Measurements from ENCODE around the gene WAS.
"Not testable (repeated sequence)": the region's sequence is repeated elsewhere in the genome, so short reads cannot be mapped to it uniquely, and the experiment has no call there.

The WAS gene

DNA sequence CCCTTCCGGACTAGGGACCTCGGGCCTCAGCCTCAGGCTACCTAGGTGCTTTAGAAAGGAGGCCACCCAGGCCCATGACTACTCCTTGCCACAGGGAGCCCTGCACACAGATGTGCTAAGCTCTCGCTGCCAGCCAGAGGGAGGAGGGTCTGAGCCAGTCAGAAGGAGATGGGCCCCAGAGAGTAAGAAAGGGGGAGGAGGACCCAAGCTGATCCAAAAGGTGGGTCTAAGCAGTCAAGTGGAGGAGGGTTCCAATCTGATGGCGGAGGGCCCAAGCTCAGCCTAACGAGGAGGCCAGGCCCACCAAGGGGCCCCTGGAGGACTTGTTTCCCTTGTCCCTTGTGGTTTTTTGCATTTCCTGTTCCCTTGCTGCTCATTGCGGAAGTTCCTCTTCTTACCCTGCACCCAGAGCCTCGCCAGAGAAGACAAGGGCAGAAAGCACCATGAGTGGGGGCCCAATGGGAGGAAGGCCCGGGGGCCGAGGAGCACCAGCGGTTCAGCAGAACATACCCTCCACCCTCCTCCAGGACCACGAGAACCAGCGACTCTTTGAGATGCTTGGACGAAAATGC lies at the start of gene WAS:
WAS (plus strand) TSS at position 389 of the 572 bp plus-strand sequence; CDS start at position 444, 55 bp downstream.
- no peak for DNase-seq

DNA sequence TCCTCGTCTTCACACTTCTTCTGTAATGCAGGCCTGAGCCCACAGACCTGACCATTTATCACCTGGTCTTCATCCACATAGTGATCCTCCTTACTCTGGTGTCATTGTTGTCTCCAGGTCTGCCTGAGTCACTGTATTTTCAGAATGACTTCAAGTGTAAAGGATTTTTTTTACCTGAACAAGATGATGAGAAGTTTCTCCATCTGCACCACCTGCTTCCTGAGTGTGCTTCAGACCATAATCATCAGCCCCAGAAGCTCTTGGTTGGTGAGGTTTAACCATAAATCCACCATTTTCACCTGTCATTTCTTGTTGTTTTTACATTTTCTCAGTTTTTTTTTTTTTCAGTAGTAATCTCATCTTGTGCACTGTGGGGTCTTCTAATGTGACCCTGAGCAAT lies 47.3 kb upstream of the WAS start:
- no peak for DNase-seq

DNA sequence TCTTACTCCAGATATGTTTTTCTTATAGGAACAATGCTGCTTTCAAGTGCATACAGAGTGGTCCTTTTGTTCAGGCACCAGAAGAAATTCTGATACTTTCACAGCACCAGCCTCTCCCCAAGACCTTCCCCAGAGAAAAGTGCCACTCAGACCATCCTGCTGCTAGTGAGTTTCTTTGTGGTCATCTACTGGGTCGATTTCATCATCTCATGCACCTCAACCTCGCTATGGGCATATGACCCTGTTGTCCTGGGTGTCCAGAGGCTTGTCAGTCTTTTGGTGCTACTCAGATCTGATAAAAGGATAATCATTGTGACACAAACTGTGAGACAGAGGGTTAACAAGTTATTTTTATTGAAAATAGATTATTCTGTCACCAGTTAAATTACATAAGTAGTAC lies 46.8 kb upstream of the WAS start:
- no peak for DNase-seq

DNA sequence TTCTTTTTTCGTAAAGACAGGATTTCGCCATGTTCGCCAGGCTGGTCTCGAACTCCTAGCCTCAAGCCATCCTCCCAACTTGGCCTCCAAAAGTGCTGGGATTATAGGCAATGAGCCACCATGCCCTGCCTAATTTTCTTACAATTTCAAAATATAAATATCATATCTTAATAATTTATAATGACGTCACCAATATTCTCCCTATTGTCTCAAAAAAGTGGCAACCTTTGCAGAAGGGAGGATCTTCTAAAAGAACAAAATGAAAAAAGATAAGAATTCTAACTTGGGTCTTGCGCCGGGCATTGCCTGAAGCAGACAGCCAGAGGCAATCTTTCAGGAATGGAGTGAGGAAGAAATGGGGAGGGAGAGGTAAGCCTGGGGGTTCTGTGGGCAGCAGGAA lies 37.9 kb upstream of the WAS start:
- DNase-seq = no peak

DNA sequence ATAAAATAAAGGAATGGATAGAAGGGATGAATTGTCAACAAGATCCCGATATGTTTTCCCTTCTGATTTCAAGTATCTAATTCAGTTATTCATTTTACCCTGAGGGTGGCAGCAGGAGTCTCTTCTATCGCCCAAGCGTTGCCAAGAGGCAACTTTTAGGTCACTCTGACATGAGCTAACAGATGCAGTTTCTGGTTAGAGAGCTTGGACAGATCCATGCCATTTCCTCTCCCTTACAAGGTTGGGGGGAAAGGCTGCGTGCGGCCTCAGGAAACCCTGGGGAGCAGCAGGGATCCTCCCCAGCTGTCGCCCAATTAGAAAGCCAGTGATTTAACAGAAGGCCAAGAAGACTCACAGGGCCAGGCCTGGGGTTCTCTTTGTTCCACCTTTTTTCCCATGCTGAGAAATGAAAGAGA lies 35.3 kb upstream of the WAS start:
- peak in 1 of 2 experiments; percentile 2 for DNase-seq

DNA sequence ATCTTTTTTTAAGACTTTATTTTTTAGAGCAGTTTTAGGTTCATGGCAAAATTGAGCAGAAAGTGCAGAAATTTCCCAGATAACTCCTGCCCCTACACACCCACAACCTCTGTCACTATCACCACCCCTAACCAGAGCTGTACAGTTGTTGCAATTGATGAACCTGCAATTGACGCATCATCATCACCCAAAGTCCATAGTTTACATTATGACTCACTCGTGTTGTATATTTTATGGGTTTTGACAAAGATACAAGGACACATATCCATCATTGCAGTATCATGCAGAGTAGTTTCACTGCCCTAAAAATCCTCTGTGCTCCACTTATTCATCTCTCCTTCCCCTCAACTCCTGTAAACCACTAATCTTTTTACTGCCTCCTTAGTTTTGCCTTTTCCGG lies 34.5 kb upstream of the WAS start:
- no peak for DNase-seq

DNA sequence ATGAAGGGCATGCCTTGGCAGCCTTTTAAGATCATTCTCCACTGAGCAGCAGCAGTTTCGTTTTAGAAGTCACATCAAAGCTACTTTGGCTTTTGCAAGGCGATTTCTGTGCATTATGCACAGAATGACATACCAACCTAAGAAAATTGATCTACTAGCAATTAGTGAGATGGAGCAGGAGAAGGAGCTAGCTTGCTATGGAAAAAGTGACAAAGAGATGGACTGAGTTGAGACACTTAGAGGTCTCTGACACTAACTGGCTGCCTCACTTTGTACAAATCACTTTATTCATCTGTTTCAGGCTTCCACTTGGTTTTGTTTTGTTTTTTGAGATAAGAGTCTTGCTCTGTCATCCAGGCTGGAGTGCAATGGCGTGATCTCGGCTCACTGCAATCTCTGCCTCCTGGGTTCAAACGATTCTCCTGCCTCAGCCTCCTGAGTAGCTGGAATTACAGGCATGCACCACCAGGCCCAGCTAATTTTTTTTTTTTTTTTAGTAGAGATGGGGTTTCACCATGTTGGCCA lies 31.5 kb upstream of the WAS start:
- not testable (repeated sequence) for DNase-seq

DNA sequence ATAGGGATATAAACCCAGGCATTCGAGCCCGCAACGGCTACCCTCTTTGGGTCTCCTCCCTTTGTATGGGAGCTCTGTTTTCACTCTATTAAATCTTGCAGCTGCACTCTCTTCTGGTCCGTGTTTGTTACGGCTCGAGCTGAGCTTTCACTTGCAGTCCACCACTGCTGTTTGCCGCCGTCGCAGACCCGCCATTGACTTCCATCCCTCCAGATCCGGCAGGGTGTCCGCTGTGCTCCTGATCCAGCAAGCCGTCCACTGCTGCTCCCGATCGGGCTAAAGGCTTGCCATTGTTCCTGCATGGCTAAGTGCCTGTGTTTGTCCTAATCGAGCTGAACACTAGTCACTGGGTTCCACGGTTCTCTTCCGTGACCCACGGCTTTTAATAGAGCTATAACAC lies 28.9 kb upstream of the WAS start:
- not testable (repeated sequence) for DNase-seq

DNA sequence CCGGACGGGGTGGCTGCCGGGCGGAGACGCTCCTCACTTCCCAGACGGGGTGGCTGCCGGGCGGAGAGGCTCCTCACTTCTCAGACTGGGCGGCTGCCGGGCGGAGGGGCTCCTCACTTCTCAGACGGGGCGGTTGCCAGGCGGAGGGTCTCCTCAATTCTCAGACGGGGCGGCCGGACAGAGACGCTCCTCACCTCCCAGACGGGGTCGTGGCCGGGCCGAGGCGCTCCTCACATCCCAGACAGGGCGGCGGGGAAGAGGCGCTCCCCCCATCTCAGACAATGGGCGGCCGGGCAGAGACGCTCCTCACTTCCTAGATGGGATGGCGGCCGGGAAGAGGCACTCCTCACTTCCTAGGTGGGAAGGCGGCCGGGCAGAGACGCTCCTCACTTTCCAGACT lies 23.9 kb upstream of the WAS start:
- not testable (repeated sequence) for DNase-seq

DNA sequence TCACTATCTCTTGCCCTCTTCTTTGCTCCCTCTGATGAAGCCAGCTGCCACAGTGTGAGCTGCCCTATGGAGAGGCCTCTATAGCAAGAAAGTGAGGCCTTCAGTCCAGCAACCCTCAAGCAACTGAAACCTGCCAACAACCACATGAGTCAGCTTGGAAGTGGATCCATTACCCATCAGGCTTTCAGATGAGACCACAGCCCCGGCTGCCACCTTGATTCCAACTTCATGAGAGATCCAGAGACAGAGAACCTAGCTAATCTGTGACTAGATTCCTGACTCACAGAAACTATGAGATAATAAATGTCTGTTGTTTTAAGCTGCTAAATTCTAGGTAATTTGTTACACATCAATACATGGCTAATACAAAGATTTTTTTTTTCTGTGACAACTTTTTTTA lies 20.4 kb upstream of the WAS start:
- DNase-seq = no peak

DNA sequence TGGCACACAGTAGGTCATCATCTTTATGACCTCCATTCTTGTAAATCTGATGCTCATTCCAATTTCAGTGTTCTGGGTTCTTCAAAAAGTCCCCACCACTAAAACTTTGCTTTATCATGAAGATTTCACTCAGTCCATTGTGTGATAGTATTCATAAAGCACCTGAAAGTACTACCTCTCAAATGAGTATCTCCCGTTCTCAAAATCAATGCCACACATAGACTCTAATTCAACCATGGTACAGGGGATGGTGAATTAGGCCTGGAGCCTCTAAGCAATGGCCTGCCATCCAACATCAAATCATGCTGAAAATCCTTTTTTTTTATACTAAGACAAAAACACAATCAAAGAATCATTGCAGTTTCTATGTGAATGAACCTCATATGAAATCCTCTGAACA lies 19.4 kb upstream of the WAS start:
- no peak for DNase-seq

DNA sequence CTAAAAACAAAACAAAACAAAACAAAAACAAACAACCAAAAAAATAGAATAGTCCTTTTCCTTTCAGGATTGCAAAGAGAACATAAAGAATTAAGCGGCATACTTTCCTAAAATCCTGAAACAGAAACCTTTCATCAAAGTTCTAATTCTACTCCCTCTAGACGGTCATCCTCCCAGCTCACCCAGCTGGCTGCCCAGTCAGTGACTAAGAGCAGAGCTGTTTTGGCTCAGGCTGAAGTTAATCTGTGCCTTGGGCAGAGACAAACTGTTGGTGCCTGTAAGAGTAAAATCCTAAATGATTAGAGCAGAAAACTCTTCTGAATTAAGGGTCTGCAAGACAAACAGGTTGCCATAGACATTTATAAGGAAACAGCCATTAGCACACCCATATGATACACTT lies 17.6 kb upstream of the WAS start:
- DNase-seq = no peak

DNA sequence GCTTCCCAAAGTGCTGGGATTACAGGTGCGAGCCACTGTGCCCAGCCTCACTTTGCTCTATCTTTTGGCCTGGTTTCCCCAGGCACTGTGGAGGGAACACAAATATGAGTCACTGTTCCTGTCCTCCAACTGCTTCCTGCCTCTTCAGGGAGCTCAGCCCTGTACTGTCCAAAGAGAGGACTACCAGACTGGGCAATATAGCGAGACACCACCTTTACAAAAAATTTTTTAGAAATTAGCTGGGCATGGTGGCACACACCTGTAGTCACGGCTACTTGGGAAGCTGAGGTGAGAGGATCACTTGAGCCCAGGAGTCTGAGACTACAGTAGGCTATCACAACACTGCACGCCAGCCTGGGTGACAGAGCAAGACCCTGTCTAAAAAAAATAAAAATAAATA lies 16.9 kb upstream of the WAS start:
- no peak for DNase-seq

DNA sequence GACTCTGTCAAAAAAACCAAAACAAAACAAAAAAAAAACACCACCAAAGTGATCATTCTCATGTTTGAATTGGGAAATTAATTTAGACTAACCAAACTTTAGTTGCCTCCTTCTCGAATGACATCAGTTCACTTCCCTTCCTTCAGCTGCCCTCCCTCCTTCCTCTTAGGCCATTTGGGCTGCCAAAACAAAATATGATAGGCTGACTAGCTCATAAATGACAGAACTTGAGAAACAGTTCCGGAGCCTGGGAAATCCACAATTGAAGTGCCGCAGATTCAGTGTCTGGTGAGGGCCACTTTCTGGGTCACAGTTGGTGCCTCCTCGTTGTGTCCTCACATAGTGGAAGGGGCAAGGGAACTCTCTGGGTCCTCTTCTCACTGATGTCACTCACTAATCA lies 16.1 kb upstream of the WAS start:
- no peak for DNase-seq

DNA sequence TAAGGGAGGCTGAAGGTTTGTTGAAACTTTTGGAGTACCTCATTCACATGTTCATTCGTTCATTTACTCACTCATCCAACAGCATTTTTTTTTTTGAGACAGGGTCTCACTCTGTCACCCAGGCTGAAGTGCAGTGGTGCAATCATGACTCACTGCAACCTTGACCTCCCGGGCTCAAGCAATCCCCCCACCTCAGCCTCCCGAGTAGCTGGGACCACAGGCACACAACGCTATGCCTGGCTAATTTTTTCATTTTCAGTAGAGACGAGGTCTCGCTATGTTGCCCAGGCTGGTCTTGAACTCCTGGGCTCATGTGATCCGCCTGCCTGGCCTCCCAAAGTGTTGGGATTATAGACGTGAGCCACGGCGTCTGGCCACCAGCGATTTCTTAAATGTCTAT lies 15.4 kb upstream of the WAS start:
- not testable (repeated sequence) for DNase-seq

DNA sequence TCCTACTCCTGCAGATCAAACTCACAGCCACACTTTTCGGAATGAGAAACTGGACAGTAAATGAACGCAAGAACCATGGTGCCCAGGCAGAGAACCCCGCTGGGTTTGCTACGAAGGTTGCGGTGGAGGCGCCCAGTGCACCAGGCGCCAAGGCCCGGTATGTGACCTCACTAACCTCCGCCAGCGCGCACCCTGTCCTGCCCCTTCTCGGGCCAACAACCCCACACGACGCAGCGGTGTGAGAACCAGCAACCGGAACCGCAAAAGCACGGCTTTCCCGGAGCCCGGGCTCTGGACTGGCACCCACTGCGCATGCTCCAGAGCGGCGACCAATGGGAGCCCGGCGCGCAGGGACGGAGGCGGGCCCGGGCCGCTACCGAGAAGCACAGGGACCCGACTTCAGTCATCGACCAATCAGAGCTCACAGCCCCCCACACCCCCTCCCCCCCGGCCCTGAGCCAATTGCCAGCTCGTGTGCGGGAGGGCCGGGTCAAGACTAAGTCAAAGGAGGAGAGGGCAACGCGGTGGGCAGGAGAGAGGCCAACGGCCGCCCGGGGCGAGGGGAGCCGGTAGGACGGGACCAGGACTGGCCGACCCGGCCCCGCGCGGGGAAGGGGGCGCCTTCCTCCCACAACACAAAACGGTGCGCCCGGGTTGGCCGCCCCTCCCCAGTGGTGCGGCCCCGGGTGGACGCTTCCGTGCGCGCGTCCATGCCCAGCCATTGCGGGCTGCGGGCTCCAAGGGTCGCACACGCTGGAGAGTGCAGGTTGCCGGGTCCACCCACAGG lies 7.3 kb upstream of the WAS start:
- DNase-seq = peak; percentile 79 to 87

DNA sequence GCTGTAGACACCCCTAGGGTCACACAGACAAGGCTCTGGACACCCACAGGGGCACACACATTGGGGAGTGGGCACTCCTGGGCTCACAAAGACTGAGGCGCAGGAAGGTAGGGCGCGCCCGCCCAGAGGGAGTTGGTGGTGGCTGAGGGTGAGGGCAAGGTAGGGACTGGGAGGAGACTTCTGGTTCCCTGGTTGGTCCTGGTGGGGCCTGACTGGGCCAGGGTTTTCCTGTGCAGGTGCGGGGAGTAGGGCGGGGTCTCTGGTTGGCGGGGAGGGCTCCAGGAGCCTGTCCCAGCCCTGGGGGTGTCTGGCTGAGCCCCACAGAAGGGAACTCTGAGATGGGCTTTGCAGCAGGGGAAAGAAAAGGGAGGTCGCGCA lies 6.7 kb upstream of the WAS start:
- no peak for DNase-seq

DNA sequence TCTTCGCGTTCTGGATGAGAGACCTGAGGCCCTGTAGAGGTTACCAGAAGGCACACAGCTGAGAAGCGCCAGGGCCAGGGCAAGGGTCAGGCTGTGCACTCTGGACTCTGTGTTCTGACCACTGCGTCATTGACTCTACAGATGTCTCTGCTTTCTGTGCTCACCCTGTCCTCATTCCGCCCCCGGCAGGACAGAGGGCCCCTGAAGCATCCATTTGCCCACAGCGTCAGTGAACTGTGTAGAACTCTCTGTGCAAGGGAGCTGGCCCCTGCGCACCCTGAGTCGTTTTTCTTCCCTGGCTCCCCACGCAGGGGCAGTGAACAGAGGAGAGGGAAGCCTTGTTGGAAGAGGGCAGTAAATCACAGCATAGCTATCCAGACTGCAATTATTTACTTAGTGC lies 6.1 kb upstream of the WAS start:
- no peak for DNase-seq

DNA sequence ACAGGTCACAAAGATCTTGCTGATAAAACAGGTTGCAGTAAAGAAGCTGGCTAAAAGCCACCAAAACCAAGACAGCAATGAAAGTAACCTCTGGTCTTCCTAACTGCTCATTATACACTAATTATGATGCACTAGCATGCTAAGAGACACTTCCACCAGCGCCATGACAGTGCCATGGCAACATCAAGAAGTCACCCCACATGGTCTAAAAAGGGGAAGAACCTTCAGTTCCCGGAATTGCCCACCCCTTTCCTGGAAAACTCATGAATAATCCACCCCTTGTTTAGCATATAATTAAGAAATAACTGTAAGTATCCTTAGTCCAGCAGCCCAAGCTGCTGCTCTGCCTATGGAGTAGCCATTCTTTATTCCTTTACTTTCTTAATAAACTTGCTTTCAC lies 3.1 kb upstream of the WAS start:
- DNase-seq = not testable (repeated sequence)

DNA sequence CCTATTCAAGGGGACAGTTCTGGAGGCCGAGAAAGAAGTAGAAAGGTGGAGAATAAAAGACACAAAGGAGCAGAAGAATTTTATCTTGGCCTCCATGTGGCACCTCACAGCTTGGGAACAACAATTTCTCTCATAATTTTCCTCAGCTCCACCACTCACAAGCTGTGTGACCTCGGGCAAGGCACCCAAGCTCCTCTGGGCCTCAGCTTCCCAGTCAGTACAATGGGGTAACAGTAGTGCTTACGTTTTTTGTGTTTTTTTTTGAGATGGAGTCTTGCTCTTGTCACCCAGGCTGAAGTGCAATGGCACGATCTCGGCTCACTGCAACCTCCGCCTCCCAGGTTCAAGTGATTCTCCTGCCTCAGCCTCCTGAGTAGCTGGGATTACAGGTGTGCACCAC lies 2.7 kb upstream of the WAS start:
- not testable (repeated sequence) for DNase-seq

DNA sequence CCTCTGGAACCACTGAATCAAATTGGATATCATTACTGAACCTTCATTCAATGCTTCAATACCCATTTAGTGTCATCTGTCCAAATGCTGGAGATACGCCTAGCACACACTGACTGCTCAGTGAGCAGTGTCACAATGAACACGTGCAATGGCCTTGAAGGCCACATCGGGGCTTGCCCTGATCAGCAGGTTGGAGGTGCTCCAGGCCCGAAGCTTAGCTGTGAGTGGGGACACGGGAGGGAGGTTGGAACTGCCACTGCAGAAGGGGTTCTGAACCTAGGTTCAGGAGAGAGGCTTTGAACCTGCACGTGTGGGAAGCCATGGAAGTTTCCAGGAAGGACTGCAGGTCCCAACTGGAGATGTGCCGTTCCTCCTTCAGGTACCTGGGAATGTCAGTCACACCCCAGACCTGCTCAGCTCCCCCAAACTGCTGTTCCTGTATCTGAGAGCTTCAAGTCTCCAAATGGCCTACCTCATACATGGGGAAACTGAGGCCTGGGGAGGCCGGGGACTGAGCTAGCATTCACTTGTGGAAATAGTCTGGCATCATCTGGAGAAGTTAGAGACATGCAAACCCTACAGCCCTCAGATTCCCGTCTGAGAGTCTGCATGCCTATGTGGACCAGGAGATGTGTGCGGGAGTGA lies 1.9 kb upstream of the WAS start:
- no peak for DNase-seq

DNA sequence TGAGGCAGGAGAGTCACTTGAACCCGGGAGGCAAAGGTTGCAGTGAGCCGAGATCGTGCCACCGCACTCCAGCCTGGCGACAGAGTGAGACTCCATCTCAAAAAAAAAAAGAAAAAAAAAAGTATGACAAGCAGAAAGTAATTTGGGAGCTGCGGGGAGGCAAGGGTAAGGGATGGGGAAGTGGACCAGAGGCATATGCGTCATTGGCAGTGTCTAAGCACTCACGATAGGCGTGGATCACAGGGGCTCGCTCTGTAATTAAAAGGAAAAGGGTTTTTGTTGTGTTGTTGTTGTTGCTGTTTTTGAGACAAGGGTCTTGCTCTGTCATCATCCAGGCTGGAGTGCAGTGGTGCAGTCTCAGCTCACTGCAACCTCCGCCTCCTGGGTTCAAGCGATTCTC lies 804 bp upstream of the WAS start:
- not testable (repeated sequence) for DNase-seq

DNA sequence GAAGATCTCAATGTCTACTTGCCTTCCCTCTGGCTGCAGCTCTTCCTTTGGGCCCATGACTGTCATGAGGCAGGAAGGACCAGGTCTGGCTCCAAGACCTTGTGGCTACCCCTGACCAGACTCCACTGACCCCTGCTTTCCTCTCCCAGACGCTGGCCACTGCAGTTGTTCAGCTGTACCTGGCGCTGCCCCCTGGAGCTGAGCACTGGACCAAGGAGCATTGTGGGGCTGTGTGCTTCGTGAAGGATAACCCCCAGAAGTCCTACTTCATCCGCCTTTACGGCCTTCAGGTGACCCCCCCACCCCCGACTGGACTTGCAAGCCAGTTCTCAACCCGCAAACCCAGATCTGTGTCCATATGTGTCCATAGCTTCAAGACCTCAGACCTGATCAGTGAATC lies 535 bp downstream of the WAS start:
- no peak for DNase-seq

DNA sequence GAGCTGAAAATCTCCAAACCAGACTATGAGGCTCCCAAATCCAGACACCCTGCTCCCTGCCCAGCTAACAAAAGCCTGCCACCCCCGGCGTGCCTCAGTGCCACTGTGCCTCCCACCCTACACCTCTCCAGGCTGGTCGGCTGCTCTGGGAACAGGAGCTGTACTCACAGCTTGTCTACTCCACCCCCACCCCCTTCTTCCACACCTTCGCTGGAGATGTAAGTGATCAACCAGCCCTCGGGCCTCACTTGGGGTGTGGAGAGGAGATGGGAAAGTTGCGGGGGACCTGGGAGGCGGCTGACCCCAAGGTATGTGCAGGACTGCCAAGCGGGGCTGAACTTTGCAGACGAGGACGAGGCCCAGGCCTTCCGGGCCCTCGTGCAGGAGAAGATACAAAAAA lies 1.8 kb downstream of the WAS start:
- DNase-seq = no peak

Data from NCI-H1930 (cell line).